Esophagus muscularis mucosa (tissue), 4 donors: ENCODE measurements around the gene CLCN4. TPM values are rescaled to one million over a fixed set of nuclear protein-coding genes. Genes with fewer than 3 reads are reported as not detected.

Experiments
- DNase-seq: peaks from one replicate; pipeline ENCODE4 v3.0.0-alpha.2; 2017; ENCODE audit errors: extremely low spot score
- H3K27ac ChIP-seq, 4 donors: fragments of 200-600 bp; sonication (generic); replicated peaks in 1 of 4; 1 replicate in 3 of 4; 2 replicates in 1 of 4; pipeline ENCODE4 v1.5.1; 2016 to 2019; ENCODE audit warnings: mild to moderate bottlenecking in 1 of 4
- H3K27me3 ChIP-seq, 4 donors: fragments of 200-600 bp; sonication (generic); one replicate each; pipeline versions ENCODE4 v1.5.1 to v1.6.0; 2016 to 2019
- H3K36me3 ChIP-seq, 4 donors: fragments of 200-600 bp; sonication (generic); one replicate each; pipeline ENCODE4 v1.5.1; 2016 to 2019
- H3K4me1 ChIP-seq, 4 donors: fragments of 200-600 bp; sonication (generic); one replicate each; pipeline ENCODE4 v1.5.1; 2016 to 2019
- H3K4me3 ChIP-seq, 4 donors: fragments of 200-600 bp; sonication (generic); 1 replicate in 2 of 4; 2 replicates in 2 of 4; pipeline ENCODE4 v1.5.1; 2016 to 2019; ENCODE audit warnings: mild to moderate bottlenecking in 4 of 4, moderate library complexity in 1 of 4
- H3K9me3 ChIP-seq, 4 donors: fragments of 200-600 bp; sonication (generic); 1 replicate in 3 of 4; 2 replicates in 1 of 4; pipeline ENCODE4 v1.5.1; 2016 to 2019
- EP300 ChIP-seq: sonication (generic); formaldehyde crosslinking; IDR thresholded peaks from one replicate; pipeline ENCODE4 v1.6.1; 2017; ENCODE audit warnings: antibody characterized with exemption
- POLR2A ChIP-seq: fragments of 450-650 bp; IDR thresholded peaks from one replicate; pipeline ENCODE4 v1.6.1; 2017; ENCODE audit warnings: antibody characterized with exemption, moderate library complexity, mild to moderate bottlenecking, low read depth
- POLR2AphosphoS5 ChIP-seq, 2 donors: sonication (generic); formaldehyde crosslinking; IDR thresholded peaks; one replicate each; pipeline ENCODE4 v1.6.1; 2017; ENCODE audit warnings: antibody characterized with exemption in 2 of 2
- WGBS: methylation state at CpG from one replicate; pipeline ENCODE4 v1.1.5; 2018; 5-methylcytosine and 5-hydroxymethylcytosine counted together
- intact Hi-C: fragments of 100-400 bp; cut with DNase I; formaldehyde crosslinking; loops from one replicate; pipeline ENCODE4 v1.15.1; 2023
- total RNA-seq, 4 donors: library from RNA; depleted of rRNA; stranded (reverse); fragments of >200 nt; gene quantifications; one replicate each; pipeline versions ENCODE4 v1.1.0 to v1.2.1, GENCODE V29; 2016
- TF ChIP-seq, protein P1 (sequence below), 3 experiments: fragments of 200-600 bp in 2 of 3; fragments of 450-650 bp in 1 of 3; sonication (generic) in 2 of 3; IDR thresholded peaks; one replicate each; pipeline ENCODE4 v1.5.1; 2017 to 2019; ENCODE audit warnings: antibody characterized with exemption in 3 of 3, mild to moderate bottlenecking in 2 of 3, moderate library complexity in 1 of 3

CLCN4 gene
- total RNA-seq, 4 donors from 2014 or later: 0.42 to 1.8 (median 1.1) TPM

DNA sequence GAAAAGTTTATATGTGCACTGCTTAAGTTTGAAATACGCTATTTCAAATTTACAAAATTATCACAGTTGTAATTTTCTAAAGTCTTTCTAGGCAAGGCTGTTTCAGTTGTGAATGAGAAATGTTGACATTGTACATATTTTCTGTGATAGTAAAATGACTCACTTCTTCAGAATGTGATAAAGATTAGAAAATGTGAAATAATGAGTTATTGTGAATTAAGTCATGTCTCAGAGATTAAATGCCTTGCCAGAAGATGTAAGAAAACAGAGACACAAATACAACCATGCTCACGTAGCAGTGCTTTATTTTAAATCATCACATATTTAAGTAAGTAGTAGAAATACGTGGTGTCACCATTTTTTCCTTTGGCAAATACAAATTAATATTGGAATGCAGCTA, 768 bp downstream of the CLCN4 start:
- TF ChIP-seq POLR2A (no peak), EP300 (no peak), POLR2AphosphoS5 (IDR thresholded peaks at IDR 0.05) (no peak)
- TF ChIP-seq, protein P1, sequence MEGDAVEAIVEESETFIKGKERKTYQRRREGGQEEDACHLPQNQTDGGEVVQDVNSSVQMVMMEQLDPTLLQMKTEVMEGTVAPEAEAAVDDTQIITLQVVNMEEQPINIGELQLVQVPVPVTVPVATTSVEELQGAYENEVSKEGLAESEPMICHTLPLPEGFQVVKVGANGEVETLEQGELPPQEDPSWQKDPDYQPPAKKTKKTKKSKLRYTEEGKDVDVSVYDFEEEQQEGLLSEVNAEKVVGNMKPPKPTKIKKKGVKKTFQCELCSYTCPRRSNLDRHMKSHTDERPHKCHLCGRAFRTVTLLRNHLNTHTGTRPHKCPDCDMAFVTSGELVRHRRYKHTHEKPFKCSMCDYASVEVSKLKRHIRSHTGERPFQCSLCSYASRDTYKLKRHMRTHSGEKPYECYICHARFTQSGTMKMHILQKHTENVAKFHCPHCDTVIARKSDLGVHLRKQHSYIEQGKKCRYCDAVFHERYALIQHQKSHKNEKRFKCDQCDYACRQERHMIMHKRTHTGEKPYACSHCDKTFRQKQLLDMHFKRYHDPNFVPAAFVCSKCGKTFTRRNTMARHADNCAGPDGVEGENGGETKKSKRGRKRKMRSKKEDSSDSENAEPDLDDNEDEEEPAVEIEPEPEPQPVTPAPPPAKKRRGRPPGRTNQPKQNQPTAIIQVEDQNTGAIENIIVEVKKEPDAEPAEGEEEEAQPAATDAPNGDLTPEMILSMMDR (IDR thresholded peaks at IDR 0.05): no peak
- intact Hi-C loops: no loop called here
- H3K4me1 ChIP-seq: peaks cover 5 to 11% (median 7%) of the 10 kb centered on the region in 4 donors
- no peak overlapping the region for H3K27ac ChIP-seq
- no peak for DNase-seq
- 58% methylated on average over 3 of the region's 3 CpGs for WGBS
- H3K27me3 ChIP-seq: peaks cover 0 to 25% (median 10%) of the 10 kb centered on the region in 4 donors
- H3K9me3 ChIP-seq: no peaks in the 10 kb centered on the region
- no peaks in the 10 kb centered on the region for H3K36me3 ChIP-seq
- no peak overlapping the region for H3K4me3 ChIP-seq

DNA sequence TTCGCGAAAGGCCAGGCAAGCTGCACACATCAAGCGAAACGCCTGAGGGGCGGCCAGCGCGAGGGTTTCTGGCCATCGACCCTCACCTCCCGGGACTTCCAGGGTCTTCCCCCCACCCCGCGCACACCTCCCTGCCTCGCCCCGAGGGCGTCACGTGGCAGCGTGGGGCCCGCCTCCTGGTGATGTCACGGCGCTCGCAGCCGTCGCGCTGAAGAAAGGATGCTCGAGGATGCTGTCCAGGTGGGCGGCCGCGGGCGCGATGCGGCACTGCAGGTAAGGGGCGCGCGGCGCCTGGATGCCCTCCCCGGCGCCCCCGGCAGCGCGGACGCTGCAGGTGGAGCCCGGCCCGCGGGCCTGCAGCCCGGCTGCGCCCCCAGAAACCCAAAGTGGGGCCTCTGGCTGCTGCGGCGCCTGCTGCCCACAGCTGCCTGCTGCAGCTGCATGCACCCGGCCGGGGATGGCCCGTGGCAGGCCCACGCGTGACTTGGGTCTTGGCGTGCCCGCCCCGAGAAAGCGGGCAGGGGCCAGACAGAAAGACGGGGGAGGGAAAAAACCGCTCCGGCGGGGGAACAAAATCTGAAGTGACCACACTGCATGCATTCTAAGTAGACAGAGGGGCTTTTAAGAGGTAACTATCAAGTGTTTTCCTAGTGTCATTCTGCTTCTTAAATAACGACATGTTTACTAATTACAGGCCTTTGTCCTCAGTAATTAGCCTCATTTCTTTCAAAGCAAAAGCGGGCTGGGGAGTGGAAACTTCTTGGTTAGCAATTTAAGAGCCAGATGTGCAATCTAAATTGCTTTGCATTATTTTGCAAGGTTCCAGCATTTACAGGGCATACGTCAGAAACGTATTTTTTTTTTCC, 1.7 kb downstream of the CLCN4 start:
- no peak for TF ChIP-seq POLR2A
- no peak for TF ChIP-seq EP300
- TF ChIP-seq, protein P1 (IDR thresholded peaks at IDR 0.05): no peak
- no peak for TF ChIP-seq POLR2AphosphoS5 (IDR thresholded peaks at IDR 0.05)
- intact Hi-C loops: no loop called here
- Histone ChIP-seq H3K27ac (no peak overlapping the region), H3K9me3 (no peaks in the 10 kb centered on the region), H3K36me3 (no peaks in the 10 kb centered on the region), H3K4me3 (peak overlapping the region; percentile 27 to 47 (median 31)), H3K4me1 (peaks cover 5 to 11% (median 7%) of the 10 kb centered on the region in 4 donors), H3K27me3 (peaks cover 0 to 25% (median 10%) of the 10 kb centered on the region in 4 donors)
- no peak for DNase-seq
- WGBS: 32% methylated on average over 61 of the region's 64 CpGs

DNA sequence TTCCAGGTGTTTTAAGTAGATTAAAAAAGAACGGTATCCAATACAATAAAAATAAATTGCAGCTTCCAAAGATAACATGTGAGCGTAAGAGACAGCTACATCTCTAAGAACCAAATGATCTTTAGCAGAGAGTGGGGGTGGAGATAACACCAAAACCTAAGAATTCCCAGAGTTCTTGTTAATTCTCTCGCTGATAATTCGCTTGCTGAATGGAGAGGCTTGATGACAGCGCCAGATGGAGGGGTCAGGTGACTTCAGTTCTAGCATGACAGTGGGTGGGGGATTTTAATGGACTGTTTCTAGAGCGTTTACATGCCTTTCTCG, 2.3 kb downstream of the CLCN4 start:
- no peak for DNase-seq
- 62% methylated on average over 7 of the region's 7 CpGs for WGBS
- intact Hi-C loops: no loop called here
- Histone ChIP-seq H3K36me3 (no peaks in the 10 kb centered on the region), H3K9me3 (no peaks in the 10 kb centered on the region), H3K4me1 (peaks cover 5 to 11% (median 7%) of the 10 kb centered on the region in 4 donors), H3K27me3 (peaks cover 0 to 25% (median 10%) of the 10 kb centered on the region in 4 donors), H3K4me3 (no peak overlapping the region), H3K27ac (no peak overlapping the region)
- TF ChIP-seq EP300 (no peak), POLR2A (no peak), POLR2AphosphoS5 (IDR thresholded peaks at IDR 0.05) (no peak)
- TF ChIP-seq, protein P1 (IDR thresholded peaks at IDR 0.05): no peak

DNA sequence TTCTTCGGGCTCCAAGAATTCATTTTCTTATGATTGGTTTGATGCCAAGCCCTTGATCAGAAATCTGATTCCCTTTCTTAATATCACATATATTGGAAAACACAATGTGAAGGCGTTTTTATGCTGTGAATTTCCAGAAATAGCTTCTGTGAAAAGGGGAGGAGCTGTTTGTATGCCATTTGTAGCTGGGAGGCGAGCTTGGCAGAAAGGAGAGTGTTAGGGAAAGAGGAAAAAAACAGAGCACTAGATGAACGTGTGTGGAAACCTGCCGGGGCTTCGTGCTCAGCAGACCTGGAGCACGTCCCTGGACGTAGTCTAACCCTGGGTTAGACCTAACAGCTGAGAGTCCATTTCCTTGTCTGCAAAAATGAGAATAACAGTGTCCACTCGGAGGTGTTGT, 3.4 kb downstream of the CLCN4 start:
- TF ChIP-seq, protein P1 (IDR thresholded peaks at IDR 0.05): no peak
- TF ChIP-seq POLR2A: no peak
- no peak for TF ChIP-seq EP300
- TF ChIP-seq POLR2AphosphoS5 (IDR thresholded peaks at IDR 0.05): no peak
- Histone ChIP-seq H3K27ac (no peak overlapping the region), H3K9me3 (peaks cover 0 to 3% (median 0%) of the 10 kb centered on the region in 4 donors), H3K36me3 (no peaks in the 10 kb centered on the region), H3K27me3 (peaks cover 0 to 20% (median 10%) of the 10 kb centered on the region in 4 donors), H3K4me3 (no peak overlapping the region), H3K4me1 (peaks cover 5 to 11% (median 7%) of the 10 kb centered on the region in 4 donors)
- WGBS: 72% methylated on average over 9 of the region's 9 CpGs
- DNase-seq: no peak
- intact Hi-C loops: no loop called here
